Panc1 (cell line): ENCODE measurements around the gene RARRES2. TPM values are rescaled to one million over a fixed set of nuclear protein-coding genes. Genes with fewer than 3 reads are reported as not detected.

ENCODE experiments used
- ATAC-seq: fragments of 200-7000 bp; cut with Tn5 transposase; 2 replicates; pipeline ENCODE4 v1.9.1; 2020; ENCODE audit warnings: mild to moderate bottlenecking, moderate library complexity
- BruUV-seq: library from RNA; stranded (reverse); fragments of 400-500 nt; replicated peaks from 2 replicates; lab custom pipeline; 2021; lab: Mats Ljungman, UMichigan
- CTCF ChIA-PET: fragments of 300-600 bp; sonication (Branson Sonifier 250); formaldehyde crosslinking; loops from one replicate; lab custom pipeline; 2022; ENCODE audit warnings: antibody characterized with exemption; lab: Charles Lee
- POLR2A ChIA-PET: fragments of 300-600 bp; sonication (Branson Sonifier 250); formaldehyde crosslinking; loops from one replicate; lab custom pipeline; 2022; ENCODE audit warnings: antibody characterized with exemption; lab: Charles Lee
- DNase-seq: peaks from one replicate; pipeline ENCODE4 v3.0.0-alpha.2; 2010; ENCODE audit warnings: low read depth, low spot score
- H3K27ac ChIP-seq: 2 replicates; pipeline ENCODE4 v1.5.1; 2011; ENCODE audit warnings: mild to moderate bottlenecking, low read length, inconsistent platforms
- H3K27me3 ChIP-seq: fragments of 200-500 bp; sonication (Bioruptor generic); 2 replicates; pipeline ENCODE4 v1.6.0; 2014; ENCODE audit warnings: low read length, inconsistent platforms; ENCODE audit not compliant: control insufficient read depth, insufficient read depth
- H3K36me3 ChIP-seq: fragments of 200-500 bp; sonication (Bioruptor generic); 2 replicates; pipeline ENCODE4 v1.5.1; 2014; ENCODE audit warnings: inconsistent platforms, mild to moderate bottlenecking, low read length, moderate library complexity; ENCODE audit not compliant: control insufficient read depth, insufficient read depth
- H3K4me1 ChIP-seq: 2 replicates; pipeline ENCODE4 v1.5.1; 2011; ENCODE audit warnings: inconsistent platforms, mild to moderate bottlenecking, low read length, moderate library complexity; ENCODE audit not compliant: control insufficient read depth, insufficient read depth
- H3K4me3 ChIP-seq, 2 experiments: 2 replicates each; pipeline ENCODE4 v1.5.1; 2011 to 2012; ENCODE audit warnings: low read depth in 2 of 2, low read length in 2 of 2, mild to moderate bottlenecking in 2 of 2, inconsistent platforms in 1 of 2, moderate library complexity in 1 of 2
- H3K9me3 ChIP-seq: fragments of 200-500 bp; sonication (Bioruptor generic); 2 replicates; pipeline ENCODE4 v1.5.1; 2014; ENCODE audit warnings: low read depth, mild to moderate bottlenecking, inconsistent platforms, low read length, moderate library complexity; ENCODE audit not compliant: control insufficient read depth, insufficient read depth
- CTCF ChIP-seq: fragments of 450-650 bp; IDR thresholded peaks from 2 replicates; pipeline ENCODE4 v1.5.1; 2017; ENCODE audit warnings: mild to moderate bottlenecking
- POLR2AphosphoS5 ChIP-seq: IDR thresholded peaks from 2 replicates; pipeline ENCODE4 v1.6.1; 2012; ENCODE audit warnings: mild to moderate bottlenecking, low read depth, low read length, moderate library complexity
- REST ChIP-seq, 2 experiments: IDR thresholded peaks; 2 replicates each; pipeline ENCODE4 v1.6.1; 2011 to 2012; ENCODE audit warnings: low read depth in 2 of 2, control low read depth in 1 of 2, low read length in 1 of 2, mild to moderate bottlenecking in 1 of 2, moderate library complexity in 1 of 2; ENCODE audit not compliant: insufficient read depth in 1 of 2
- SIN3A ChIP-seq: IDR thresholded peaks from 2 replicates; pipeline ENCODE4 v1.6.1; 2012; ENCODE audit warnings: low read depth, mild to moderate bottlenecking, low read length, moderate library complexity, borderline replicate concordance; ENCODE audit not compliant: insufficient read depth
- TCF7L2 ChIP-seq: IDR thresholded peaks from 2 replicates; pipeline ENCODE4 v1.6.1; 2011; ENCODE audit warnings: mild to moderate bottlenecking, low read depth, low read length, inconsistent platforms
- in situ Hi-C: cut with HindIII; loops from 2 replicates; pipeline ENCODE4 v1.10.0; 2016; ENCODE audit warnings: low sequenced_read_pairs, low pct_unique_long_range_greater_than_20kb
- intact Hi-C: fragments of 100-400 bp; cut with micrococcal nuclease; formaldehyde crosslinking; loops from one replicate; pipeline ENCODE4 v1.10.0; 2022; ENCODE audit not compliant: unreplicated experiment
- total RNA-seq: library from RNA; stranded (reverse); gene quantifications from one replicate; pipeline ENCODE4 v1.2.1, GENCODE V29; 2021; ENCODE audit not compliant: unreplicated experiment

RARRES2 gene
- total RNA-seq, 1 experiment from 2014 or later = 1.1 TPM

- TF ChIP-seq REST (IDR thresholded peaks at IDR 0.05; ENCODE audit: insufficient read depth in 1 of 2, low read depth in 2 of 2, low read length in 1 of 2) (no peak), SIN3A (no peak)
- ATAC-seq (no peak), DNase-seq (no peak)
- no TSS peak for BruUV-seq
- CTCF ChIA-PET = no interaction called here
- POLR2A ChIA-PET = no interaction called here
- in situ Hi-C loops (no loop called here), intact Hi-C loops (no loop called here)
- Histone ChIP-seq H3K4me1 (peaks cover 31% of the 10 kb centered on the region), H3K27ac (no peak overlapping the region), H3K9me3 (no peaks in the 10 kb centered on the region), H3K27me3 (no peaks in the 10 kb centered on the region), H3K4me3 (no peak overlapping the region), H3K36me3 (no peaks in the 10 kb centered on the region; the same call in 1 of the 2 replicates)
Measured at GRCh38 chr7:150384406-150385301, 43.2 kb upstream of the RARRES2 start.

DNA sequence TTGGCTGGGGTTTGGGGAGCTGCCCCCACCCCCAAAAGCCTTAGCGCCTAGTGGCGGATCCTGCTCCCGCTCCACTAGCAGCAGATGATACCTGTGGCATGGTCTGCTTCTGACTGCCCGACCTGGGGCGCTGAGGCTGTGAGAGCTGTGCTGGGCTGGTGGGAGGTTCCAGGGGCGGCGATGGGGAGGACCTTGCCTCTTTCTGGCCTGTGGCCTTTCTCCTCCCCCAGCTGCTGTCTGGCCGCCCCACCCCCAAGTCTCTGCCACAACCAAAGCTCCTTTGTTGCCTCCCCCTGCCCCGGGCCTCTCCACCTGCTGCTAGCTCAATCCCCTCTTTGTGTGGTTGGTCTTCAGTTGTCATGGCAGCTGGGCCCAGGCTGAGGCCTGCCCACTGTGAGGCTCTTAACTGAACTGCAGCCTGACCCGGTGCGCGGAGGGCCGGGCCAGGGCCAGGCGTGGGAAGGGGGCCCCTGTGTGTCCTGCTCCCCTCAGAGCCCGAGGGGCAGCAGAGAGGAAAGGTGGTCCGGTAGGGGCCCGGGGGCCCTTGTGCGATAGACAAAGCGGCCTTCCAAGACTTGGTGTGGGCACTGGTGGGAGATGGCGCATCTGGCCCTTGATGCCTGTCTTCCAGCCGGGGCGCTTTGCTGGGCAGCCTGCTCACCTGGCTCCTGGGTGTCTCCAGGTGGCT is 42.4 kb upstream of the RARRES2 start:
- intact Hi-C loops (no loop called here), in situ Hi-C loops (no loop called here)
- H3K27ac ChIP-seq = no peak overlapping the region
- no peaks in the 10 kb centered on the region for H3K9me3 ChIP-seq
- H3K4me3 ChIP-seq = no peak overlapping the region
- no peaks in the 10 kb centered on the region; the same call in 1 of the 2 replicates for H3K36me3 ChIP-seq
- peaks cover 31% of the 10 kb centered on the region for H3K4me1 ChIP-seq
- ATAC-seq (no peak), DNase-seq (no peak)
- no peak for TF ChIP-seq SIN3A
- TF ChIP-seq POLR2AphosphoS5 = no peak
- no peak for TF ChIP-seq REST (IDR thresholded peaks at IDR 0.05; ENCODE audit: insufficient read depth in 1 of 2, low read depth in 2 of 2, low read length in 1 of 2)
- no peak for TF ChIP-seq CTCF
- no peak for TF ChIP-seq TCF7L2
- no TSS peak for BruUV-seq
- POLR2A ChIA-PET = no interaction called here
- no peaks in the 10 kb centered on the region for H3K27me3 ChIP-seq
- CTCF ChIA-PET = no interaction called here
